ENCODE data around the gene C1QC. TPM values are rescaled to one million over a fixed set of nuclear protein-coding genes. Genes with fewer than 3 reads are reported as not detected.

The C1QC gene
- total and polyA plus RNA-seq, 4 donors = 52.9 to 242 (median 104) TPM

- 24% methylated on average over 6 of the region's 6 CpGs for WGBS
- Histone ChIP-seq H3K27ac (ENCODE audit: low read depth in 1 of 2, low read length in 2 of 2) (no peak overlapping the region), H3K9ac (ENCODE audit: low read depth in 1 of 2, low read length in 2 of 2) (no peak overlapping the region), H3K27me3 (ENCODE audit: control insufficient read depth in 4 of 4, insufficient read depth in 4 of 4, low read length in 3 of 4) (peaks cover 0 to 8% (median 4%) of the 10 kb centered on the region in 4 donors), H3K4me1 (ENCODE audit: control insufficient read depth in 4 of 4, insufficient read depth in 4 of 4, low read length in 3 of 4) (no peaks in the 10 kb centered on the region), H3K4me3 (ENCODE audit: low read depth in 1 of 3, low read length in 3 of 3) (no peak overlapping the region), H3K36me3 (ENCODE audit: control insufficient read depth in 4 of 4, insufficient read depth in 3 of 4, low read depth in 1 of 4, low read length in 3 of 4) (no peaks in the 10 kb centered on the region), H3K9me3 (ENCODE audit: control insufficient read depth in 4 of 4, low read length in 3 of 4) (peaks cover 0 to 2% (median 0%) of the 10 kb centered on the region in 4 donors)
- TF ChIP-seq TAF1 (conservative IDR thresholded peaks at IDR 0.05) (no peak), HNF4G (IDR thresholded peaks at IDR 0.05) (no peak), SP1 (IDR thresholded peaks at IDR 0.05) (no peak), MAX (IDR thresholded peaks at IDR 0.05) (no peak), RAD21 (IDR thresholded peaks at IDR 0.05) (no peak), REST (IDR thresholded peaks at IDR 0.05) (no peak), JUND (IDR thresholded peaks at IDR 0.05) (no peak), ATF3 (IDR thresholded peaks at IDR 0.05) (no peak), FOXA1 (IDR thresholded peaks at IDR 0.05) (no peak), NR2F2 (IDR thresholded peaks at IDR 0.05) (no peak), ZBTB33 (IDR thresholded peaks at IDR 0.05) (no peak), HNF4A (conservative IDR thresholded peaks at IDR 0.05) (no peak), RXRA (IDR thresholded peaks at IDR 0.05) (no peak), EGR1 (IDR thresholded peaks at IDR 0.05; ENCODE audit: low read depth in 2 of 2) (no peak), GABPA (IDR thresholded peaks at IDR 0.05 in 1 of 2, conservative IDR thresholded peaks at IDR 0.05 in 1 of 2) (no peak), FOXA2 (IDR thresholded peaks at IDR 0.05) (no peak), YY1 (IDR thresholded peaks at IDR 0.05) (no peak), CTCF (IDR thresholded peaks at IDR 0.05; ENCODE audit: low read depth, low read length, missing input control) (no peak)
- DNase-seq (ENCODE audit: low spot score) = no peak
These were observed 34.1 kb upstream of the C1QC start for GRCh38 chr1:22609291-22609690.

Data from liver (tissue), 9 donors.